Activated effector memory CD4-positive, alpha-beta T cell treated with anti-CD3 and anti-CD28 coated beads, Interleukin-2, amount 50 U/mL, for 16 hours (primary cell): ENCODE results near the gene ZNF266.

Experiments
- DNase-seq: peaks from one replicate; pipeline ENCODE4 v3.0.0-alpha.2; 2020

ZNF266 gene

DNA sequence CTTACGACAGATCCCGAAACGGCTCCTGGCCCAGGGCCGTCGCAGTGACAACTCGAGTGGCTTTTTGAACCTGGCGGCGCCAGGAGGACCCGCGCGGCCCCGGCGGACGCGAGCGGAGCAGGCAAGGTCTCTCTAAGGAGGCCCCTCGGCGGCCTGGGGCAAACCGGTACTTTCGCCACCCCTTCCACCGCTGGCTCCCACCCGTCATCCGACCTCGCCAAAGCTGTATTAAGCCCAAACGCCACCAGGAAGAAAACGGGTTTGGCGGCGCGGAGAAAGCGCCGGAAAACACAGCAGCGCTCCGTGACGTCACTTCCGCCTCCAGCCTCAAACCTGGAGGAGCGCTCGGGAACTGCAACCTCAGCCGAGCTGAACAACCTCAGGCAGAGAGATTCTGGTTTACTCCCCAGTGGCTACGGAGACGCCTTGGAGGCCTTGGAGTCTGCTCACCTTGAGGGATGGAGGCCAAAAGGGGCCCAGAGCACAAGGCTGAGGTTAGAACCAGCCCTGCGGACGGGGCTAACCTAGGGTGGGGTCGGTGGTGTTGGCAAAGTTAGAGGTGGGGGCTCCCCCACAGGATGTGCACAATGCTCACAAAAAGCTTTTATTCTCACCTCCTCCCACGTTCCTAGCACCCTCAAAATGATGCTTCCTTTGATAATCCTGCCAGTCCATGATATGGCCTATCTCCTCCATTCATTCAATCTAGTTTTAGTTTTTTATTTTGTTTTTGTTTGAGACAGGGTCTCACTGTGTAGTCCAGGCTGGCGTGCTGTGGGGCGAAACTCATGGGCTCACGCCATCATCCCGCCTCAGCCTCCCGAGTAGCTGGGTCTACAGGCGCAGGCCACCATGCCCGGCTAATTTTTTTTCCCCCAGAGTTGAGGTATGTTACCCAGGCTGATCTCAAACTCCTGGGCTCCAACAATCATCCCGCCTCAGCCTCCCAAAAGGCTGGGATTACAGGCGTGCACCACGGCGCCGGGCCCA lies at the start of gene ZNF266:
Gene ZNF266 (minus strand): TSS at position 295 of the 990 bp plus-strand sequence. CDS start 15,484 bp downstream, outside the sequence.
- peak; percentile 96 for DNase-seq

DNA sequence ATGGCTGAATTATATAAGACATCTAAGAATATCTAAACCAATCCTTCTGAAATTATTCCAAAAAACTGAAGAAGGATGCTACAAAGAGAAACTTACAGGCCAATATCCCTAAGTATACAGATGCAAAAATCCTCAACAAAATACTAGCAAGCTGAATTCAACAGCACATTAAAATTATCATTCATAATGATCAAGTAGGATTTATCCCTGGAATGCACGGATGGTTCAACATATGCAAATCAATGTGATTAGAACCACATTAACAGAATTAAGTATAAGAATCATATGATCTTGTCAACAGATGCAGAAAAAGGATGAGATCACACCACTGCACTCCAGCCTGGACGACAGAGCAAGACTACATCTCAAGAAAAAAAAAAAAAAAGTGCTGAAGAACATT lies 49.8 kb upstream of the ZNF266 start:
- DNase-seq: no peak

DNA sequence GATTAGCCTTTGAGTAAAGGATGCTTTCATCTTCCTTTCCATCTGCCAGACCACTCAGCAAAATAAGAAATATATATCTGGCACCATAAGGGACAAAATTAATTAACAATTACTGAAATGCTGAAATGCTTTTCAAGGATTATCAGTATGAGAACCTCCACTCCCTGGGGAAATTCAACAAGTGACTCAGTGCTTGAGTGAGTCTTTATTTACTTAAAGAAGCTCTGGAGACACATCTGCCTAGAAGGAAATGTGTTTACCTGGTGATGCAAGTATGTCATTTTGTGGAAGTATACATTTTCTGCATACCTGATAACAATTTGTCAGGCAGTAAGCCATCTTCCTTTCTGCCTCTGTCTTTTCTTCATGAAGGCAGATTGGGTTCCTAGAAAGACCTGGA lies 39.6 kb upstream of the ZNF266 start:
- no peak for DNase-seq

DNA sequence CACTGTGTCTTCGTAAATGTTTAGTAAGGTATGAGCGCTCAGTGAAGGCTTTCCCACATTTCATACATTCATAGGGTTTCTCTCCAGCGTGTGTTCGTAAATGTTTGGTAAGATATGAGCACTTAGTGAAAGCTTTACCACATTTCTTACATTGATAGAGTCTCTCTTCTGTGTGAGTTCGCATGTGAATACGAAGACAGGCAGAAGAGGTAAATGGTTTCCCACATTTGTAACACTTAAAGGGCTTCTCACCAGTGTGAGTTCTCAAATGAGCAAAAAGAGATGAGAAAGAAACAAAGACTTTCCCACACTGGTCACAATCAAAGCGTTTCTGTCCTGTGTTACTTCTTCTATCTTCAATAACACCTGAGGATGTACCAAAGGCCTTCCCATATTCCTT lies 31.8 kb upstream of the ZNF266 start:
- no peak for DNase-seq

DNA sequence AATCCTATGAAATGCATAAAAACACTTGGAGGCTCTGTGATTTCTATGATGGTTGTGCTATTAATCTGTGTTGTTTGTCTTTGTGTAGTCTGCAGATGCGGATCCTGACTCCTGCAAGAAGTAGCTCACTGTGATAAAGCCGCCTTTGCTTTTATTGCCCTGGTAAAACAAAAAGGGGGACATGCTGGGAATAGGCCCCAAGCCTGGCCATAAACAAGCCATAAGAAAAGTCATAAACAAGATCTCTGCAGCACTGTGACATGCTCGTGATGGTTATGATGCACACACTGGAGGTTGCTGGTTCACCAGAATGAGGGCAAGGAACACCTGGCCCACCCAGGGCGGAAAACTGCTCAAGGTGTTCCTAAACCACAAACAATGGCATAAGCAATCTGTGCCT lies 26.6 kb upstream of the ZNF266 start:
- DNase-seq: no peak

DNA sequence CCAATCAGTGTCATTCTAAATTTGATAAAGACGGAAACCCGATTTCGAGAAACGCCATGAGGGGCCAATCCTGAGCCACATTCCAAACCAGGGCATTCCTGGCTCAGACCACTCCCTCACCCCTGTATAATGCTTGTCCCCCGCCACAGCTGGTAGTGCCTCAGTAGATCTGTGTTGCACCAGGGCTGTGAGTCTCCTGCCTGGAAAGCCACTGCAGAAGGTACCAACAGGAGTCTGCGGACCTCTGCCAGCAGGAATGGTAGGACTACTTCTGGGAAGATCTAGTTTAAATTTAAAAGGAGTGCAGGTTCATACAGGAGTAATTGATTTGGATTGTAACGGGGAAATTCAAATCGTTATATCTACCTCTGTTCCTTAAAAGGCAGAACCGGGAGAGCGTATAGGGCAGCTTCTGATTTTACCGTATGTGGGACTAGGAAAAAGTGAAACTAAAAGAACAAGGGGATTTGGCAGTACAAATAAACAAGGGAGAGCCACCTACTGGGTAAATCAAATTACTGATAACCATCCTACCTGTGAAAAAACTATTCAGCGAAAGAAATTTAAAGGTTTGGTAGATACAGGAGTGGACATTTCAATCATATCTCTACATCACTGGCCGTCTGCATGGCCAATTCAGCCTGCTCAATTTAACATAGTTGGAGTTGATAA lies 20.8 kb upstream of the ZNF266 start:
- DNase-seq: no peak

DNA sequence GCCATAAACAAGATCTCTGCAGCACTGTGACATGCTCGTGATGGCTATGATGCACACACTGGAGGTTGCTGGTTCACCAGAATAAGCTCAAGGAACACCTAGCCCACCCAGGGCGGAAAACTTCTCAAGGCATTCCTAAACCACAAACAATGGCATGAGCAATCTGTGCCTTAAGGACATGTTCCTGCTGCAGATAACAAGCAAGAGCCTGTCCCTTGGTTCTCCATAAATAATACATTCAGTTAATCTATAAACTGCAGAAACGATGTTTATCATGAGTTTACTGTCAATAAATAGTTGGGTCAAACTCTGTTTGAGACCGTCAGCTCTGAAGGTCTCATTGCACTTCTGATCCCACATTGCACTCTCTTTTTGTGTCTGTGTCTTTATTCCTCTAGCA lies 18.6 kb upstream of the ZNF266 start:
- no peak for DNase-seq

DNA sequence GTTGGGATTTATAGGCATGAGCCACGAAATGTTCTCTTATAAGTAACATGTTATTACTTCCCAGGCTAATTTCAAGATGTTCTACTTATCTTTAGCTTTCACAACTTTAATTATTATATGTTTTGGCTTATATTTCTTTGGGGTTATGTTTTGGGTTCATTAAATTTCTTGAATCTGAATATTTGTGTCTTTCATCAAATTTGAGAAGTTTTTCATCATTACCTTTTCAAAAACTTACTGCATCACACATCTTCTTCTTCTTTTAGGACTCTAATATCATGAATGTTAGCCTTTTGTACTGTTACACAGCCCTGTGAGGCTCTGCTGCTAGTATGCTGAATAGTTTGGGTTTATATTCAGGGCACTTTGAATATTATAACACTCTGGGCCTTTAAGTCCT lies 9.7 kb upstream of the ZNF266 start:
- DNase-seq: no peak

DNA sequence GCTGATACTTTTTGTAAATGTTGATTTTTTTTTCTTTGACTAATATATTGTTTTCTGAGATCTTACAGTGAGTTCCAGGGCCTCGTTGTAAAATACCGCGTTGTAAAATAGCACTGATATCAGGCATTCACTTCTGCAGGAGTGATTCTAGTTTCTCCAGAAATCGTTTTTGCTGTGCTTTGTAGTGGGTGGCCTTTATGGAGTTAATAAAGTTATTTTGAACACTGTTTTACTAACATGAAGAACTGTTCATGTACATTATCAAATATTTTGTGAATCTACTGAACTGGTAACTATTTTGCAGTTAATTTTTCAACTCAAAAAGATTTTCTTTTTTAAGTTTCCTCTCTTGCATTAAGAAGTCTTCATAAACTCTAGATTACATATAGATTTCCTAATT lies 985 bp upstream of the ZNF266 start:
- DNase-seq: no peak

DNA sequence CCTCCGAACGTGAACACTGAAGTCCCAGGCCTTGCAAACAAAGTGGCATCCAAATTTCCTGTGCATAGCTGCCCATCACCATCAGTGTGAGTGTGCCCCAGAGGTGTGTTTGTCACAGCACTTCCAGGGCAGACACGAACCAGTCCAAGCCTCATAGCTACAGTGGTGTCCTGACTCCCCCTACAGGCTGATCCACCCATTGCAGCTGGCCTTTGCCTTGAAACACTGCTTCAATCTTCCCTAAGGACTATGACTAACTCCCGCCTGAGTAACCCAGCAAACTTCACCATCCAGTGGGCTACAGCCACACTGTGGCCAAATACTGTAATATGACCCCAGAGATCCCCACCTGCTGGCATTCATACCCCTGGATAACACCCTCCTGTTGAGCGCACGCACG lies 3.9 kb downstream of the ZNF266 start:
- DNase-seq: peak; percentile 85

DNA sequence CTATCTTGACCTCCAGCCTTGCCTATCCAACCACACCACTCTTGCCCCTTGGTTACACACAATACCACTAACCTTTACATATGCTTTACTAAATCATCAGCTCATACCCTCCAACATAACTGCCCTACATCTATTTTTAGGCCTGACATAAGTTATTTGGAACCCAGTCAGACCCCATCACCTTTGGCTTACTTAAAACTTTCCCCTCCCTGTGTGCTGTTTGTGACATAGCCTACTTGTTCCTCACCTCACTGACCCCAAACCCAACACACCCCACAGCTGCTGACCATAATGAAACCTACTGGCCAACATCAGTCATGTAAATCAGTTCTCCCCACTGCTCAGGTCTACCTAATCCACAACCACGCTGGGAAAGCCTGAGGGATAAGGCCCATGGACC lies 4.9 kb downstream of the ZNF266 start:
- DNase-seq: no peak

DNA sequence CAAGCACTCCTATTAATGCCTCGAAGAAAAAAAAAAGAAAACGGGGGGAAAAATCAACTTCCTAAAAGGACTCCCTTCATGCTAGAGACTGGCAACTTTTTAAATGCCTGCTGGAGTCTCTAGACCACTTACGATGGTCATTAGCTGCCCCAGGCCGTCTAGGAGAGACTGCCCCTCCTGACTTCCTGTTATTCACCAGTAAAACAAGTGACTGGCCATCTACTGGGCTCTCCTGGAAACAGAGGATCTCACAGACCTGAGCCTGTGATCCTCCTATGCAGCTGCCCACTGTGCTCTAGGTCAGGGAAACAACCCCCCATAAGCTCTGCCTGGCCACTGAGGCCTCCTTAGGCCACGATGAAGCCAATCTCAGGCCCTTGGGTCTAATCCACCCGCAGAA lies 7.4 kb downstream of the ZNF266 start:
- DNase-seq: no peak

DNA sequence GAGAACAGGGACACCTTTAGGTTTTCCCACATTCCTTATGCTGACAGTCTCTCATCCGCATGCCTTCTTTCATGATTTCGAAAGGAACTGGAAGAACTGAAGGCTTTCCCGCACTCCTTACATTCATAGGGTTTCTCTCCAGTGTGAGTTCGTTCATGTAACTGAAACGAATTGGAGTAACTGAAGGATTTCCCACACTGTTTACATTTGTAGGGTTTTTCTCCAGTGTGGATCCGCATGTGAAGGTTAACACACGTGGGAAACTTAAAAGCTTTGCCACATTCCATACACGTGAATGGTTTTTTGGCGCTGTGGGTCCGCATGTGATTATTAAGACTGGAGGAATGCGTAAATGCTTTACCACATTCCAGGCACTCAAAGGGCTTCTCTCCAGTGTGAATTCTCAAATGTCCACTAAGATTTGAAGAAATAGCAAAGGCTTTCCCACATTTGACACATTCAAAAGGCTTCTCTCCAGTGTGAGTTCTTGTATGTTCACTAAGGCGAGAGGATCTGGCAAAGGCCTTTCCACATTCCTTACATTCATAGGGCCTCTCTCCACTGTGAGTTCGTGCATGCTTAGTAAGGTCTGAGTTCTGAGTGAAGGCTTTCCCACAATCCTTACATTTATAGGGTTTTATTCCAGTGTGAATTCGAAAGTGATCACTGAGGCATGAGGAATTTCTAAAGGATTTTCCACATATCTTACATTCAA lies 22.0 kb downstream of the ZNF266 start:
- DNase-seq: no peak

DNA sequence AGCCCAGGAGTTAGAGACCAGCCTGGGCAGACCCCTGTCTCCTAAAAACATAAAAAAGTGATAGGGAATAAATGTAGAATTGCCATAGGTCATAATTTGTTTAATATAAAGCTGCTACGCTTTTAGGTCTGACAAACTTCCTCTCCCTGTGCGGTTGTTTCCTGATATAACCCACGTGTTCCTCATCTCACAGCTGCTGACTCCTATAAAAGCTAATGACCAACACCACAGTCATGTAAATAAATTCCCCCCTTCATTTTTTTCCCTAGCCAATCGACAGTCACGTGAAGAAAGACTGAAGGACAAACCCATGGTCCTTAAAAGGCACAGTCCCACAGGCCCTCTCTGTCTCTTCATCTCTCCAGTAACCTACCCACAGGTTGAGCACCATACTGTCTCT lies 27.5 kb downstream of the ZNF266 start:
- DNase-seq: no peak

DNA sequence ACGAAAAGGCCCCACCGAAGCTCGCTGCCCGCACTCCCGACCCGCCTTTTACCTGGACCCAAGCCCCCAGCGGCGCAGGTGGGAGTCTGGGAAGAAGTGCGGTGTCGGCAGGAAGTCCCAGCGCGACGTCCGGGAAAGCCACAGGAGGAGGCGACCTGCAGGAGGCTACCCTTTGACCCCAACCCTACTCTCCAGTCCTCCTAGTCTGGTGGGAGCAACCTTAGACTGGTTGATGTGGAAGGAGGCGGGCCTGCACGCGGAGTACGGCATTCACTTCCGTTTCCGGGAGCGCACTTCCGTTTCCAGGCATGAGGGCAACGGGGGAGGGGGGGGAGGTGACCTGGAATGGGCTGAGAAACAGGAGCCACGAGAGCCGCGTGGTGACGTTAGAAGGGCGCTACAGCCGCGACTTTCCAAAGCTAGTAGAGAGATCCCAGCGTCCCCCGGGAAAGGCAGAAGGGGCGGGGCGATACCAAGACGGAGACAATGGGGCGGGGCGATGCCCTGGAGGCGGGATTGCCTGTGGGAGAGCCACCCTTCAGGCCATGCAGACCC lies 28.5 kb downstream of the ZNF266 start:
- peak; percentile 76 for DNase-seq

DNA sequence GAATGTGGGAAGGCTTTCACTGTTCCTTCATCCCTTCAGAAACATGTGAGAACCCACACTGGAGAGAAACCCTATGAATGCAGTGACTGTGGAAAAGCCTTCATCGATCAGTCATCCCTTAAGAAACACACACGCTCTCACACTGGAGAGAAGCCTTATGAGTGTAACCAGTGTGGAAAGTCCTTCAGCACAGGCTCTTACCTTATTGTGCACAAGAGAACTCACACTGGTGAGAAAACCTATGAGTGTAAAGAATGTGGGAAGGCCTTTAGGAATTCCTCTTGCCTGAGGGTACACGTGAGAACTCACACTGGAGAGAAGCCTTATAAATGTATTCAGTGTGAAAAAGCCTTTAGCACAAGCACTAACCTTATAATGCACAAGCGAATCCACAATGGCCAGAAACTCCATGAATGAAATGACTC lies 54.0 kb downstream of the ZNF266 start:
- no peak for DNase-seq

DNA sequence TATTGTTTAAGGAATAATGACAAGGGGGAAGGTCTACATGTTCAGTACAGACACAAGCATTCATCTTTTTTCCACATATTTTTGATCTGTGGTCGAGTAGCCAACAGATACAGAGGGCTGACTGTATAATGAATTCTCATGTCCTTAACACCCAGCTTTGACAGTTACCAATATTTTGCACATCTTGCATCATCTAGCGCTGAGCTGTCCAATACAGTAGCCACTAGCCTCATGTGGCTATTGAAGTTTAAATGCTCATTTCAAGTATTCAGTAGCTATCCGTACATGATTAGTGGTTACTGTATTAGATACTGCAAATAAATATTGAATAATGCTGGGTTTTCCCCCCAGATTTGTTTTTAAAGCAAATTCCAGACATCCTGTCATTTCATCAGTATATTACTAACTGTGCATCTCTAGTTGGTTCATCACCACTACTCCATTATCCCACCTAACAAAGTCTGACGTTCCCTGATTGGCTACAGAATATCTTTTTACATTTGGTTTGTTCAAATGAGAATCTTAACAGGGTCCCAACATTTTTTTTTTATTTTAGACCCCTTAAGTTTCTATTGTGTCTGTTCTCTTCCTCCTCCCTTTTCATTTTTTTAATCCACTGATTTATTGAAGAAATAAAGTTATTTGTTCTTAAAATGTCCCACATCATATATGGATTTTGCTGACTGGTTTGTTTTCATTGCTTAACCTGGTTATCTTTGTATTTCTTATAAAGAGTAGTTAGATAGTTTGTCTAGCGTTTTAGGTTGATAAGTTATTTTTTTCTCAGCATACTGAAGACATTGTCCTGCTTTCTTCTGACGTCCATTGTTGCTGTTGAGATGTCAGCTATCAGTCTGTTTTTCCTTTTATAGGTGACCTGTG lies 64.4 kb downstream of the ZNF266 start:
- DNase-seq: no peak

DNA sequence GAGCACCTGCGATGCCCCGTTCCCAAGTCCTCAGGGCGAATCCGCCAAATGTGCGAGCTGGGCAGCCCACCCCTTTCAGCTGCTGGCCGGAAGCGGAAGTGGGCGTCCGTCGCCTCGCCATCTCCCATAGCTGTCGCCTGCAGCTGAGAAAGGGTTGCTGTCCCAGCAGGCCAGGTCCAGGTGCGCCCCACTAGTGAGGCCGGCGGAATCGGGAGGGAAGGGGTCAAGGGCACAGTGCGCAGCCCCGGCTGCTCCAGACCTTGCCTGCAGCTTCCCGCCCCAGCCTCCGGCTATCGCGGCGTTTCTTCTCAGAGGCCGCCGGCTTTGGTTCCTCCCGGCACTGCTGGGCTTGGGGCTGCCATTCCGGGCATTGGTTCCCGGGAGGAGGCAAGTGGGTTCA lies 72.5 kb downstream of the ZNF266 start, which contains the start of gene ZNF177:
Gene ZNF177 (plus strand): TSS at position 109 of the 400 bp plus-strand sequence. CDS start 15,299 bp downstream, outside the sequence.
- DNase-seq: no peak
